Measurements from ENCODE around the gene TRIM44.

- TF ChIP-seq CTCF (IDR thresholded peaks at IDR 0.05; ENCODE audit: low read depth, low read length, poor library complexity, severe bottlenecking) (no peak), EZH2phosphoT487 (IDR thresholded peaks at IDR 0.05; ENCODE audit: borderline replicate concordance, low read length) (no peak)
Measured at GRCh38 chr11:35846874-35847273, 184.3 kb downstream of the TRIM44 start.
